ENCODE measurements around the gene LEMD3. TPM values are rescaled to one million over a fixed set of nuclear protein-coding genes. Genes with fewer than 3 reads are reported as not detected.

LEMD3 gene
- total RNA-seq, 1 donor from 2014 or later = 38.9 TPM

DNA sequence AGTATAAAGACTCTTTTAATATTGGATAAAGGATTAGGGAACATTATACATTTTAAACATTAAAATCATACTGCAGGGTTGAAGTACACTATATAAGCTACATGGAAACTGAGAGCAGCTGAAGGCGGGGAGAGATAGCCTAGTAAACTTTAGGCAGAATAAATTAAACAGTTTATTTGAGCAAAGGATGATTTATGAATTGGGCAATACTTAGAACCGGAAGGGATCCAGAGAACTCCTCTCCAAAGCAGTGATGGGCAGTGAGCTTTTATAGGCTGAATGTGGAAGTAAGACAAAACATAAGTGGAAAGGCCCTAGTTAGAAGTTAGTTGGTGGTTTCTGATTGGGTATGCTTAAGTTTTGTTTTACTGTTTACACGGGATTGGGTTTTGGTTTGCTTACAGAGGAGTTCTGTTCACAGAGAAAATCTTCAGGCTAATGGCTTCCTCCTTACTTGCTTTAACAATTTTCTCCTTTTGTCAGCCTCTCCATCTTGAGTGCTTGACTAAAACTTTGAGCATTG lies 18.9 kb downstream of the LEMD3 start:
- no peaks in the 10 kb centered on the region for H3K9me3 Mint-ChIP-seq (ENCODE audit: low read depth)
- peaks cover 8% of the 10 kb centered on the region for H3K36me3 Mint-ChIP-seq (ENCODE audit: insufficient read depth)
- DNase-seq (ENCODE audit: low spot score, unreplicated experiment) = no peak
- peaks cover 25% of the 10 kb centered on the region for H3K4me1 Mint-ChIP-seq (ENCODE audit: low read depth)
- H3K27me3 Mint-ChIP-seq = no peaks in the 10 kb centered on the region
- TF ChIP-seq, protein P1, sequence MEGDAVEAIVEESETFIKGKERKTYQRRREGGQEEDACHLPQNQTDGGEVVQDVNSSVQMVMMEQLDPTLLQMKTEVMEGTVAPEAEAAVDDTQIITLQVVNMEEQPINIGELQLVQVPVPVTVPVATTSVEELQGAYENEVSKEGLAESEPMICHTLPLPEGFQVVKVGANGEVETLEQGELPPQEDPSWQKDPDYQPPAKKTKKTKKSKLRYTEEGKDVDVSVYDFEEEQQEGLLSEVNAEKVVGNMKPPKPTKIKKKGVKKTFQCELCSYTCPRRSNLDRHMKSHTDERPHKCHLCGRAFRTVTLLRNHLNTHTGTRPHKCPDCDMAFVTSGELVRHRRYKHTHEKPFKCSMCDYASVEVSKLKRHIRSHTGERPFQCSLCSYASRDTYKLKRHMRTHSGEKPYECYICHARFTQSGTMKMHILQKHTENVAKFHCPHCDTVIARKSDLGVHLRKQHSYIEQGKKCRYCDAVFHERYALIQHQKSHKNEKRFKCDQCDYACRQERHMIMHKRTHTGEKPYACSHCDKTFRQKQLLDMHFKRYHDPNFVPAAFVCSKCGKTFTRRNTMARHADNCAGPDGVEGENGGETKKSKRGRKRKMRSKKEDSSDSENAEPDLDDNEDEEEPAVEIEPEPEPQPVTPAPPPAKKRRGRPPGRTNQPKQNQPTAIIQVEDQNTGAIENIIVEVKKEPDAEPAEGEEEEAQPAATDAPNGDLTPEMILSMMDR (IDR thresholded peaks at IDR 0.05; ENCODE audit: unreplicated experiment) = no peak
- H3K27ac Mint-ChIP-seq = no peak overlapping the region
- H3K4me3 Mint-ChIP-seq (ENCODE audit: low read depth) = no peak overlapping the region

DNA sequence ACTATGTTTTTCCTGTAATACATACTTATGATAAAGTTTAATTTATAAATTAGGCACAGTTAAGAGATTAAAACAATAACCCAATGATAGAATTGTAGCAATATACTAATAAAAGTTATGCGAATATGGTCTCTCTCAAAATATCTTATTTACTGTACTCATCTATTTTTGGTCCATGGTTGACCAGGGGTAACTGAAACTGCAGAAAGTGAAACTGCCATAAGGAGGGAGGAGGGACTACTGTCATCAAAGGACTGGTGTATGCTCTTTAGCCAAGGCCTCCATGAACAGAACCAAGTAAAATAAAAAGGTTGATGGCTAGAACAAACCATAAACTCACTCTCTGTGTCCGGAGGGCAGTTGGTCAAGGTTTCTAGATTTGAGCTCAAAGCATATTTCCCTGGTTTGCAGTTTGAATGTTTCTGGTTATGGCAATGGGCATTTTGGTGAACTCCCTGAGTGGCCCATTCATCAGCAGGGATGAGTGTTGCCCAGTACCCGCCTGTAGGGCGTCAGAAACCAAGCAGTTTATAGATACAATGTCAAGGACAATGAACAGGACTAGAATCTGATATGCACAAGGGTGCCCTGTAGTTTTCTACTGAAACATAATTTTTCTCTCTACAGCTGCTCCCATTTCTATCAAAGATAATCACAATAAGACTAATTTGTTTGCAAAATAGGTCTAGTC lies 19.8 kb downstream of the LEMD3 start:
- Mint-ChIP-seq H3K4me1 (ENCODE audit: low read depth) (peaks cover 21% of the 10 kb centered on the region), H3K36me3 (ENCODE audit: insufficient read depth) (peaks cover 10% of the 10 kb centered on the region), H3K4me3 (ENCODE audit: low read depth) (no peak overlapping the region), H3K27ac (no peak overlapping the region), H3K27me3 (no peaks in the 10 kb centered on the region), H3K9me3 (ENCODE audit: low read depth) (no peaks in the 10 kb centered on the region)
- TF ChIP-seq, protein P1 (IDR thresholded peaks at IDR 0.05; ENCODE audit: unreplicated experiment) = no peak
- no peak for DNase-seq (ENCODE audit: low spot score, unreplicated experiment)

DNA sequence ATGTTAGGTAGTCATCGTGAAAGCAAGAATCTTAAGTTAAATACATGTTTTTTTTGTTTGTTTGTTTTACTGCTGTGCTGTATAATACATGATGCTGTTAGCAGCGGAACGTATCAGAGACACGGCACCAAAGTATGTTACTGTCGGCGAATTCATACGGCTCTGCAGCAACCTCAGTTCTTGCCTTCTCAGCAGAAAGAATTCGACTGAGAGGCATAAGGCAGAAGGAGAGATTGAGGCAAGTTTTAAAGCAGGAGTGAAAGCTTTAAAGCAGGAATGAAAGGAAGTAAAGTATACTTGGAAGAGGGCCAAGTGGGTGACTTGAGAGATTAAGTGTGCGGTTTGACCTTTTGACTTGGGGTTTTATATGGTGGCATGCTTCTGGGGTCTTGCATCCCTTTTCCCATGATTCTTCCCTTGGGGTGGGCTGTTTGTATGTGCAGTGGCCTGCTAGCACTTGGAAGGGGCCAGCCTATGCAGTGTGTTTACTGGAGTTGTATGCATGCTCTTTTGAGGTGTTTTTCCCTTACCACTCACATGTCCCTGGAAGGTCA lies 23.7 kb downstream of the LEMD3 start:
- no peaks in the 10 kb centered on the region for H3K27me3 Mint-ChIP-seq
- H3K4me3 Mint-ChIP-seq (ENCODE audit: low read depth) = no peak overlapping the region
- TF ChIP-seq, protein P1 (IDR thresholded peaks at IDR 0.05; ENCODE audit: unreplicated experiment) = no peak
- H3K27ac Mint-ChIP-seq = peak overlapping the region; percentile 91
- H3K4me1 Mint-ChIP-seq (ENCODE audit: low read depth) = peaks cover 7% of the 10 kb centered on the region
- H3K36me3 Mint-ChIP-seq (ENCODE audit: insufficient read depth) = peaks cover 25% of the 10 kb centered on the region
- DNase-seq (ENCODE audit: low spot score, unreplicated experiment) = no peak
- H3K9me3 Mint-ChIP-seq (ENCODE audit: low read depth) = peaks cover 8% of the 10 kb centered on the region

DNA sequence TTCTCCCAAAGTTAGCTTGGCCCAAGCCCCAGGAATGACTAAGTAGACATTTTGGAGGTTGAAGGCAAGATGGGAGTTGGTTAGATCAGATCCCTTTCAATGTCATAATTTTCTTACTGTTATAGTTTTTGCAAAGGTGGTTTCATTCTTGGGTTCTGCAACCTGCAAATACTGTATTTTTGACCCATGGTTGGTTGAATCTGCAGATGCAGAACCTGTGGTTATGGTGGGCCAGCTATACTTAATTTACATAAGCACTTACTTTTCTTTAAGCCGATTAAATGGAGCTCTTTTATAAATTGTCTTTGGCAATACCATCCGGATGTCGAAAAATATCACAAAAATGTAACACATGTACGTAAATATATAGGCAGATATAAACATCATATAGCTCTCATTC lies 25.6 kb downstream of the LEMD3 start:
- H3K27ac Mint-ChIP-seq = no peak overlapping the region
- peaks cover 24% of the 10 kb centered on the region for H3K36me3 Mint-ChIP-seq (ENCODE audit: insufficient read depth)
- H3K4me1 Mint-ChIP-seq (ENCODE audit: low read depth) = no peaks in the 10 kb centered on the region
- TF ChIP-seq, protein P1 (IDR thresholded peaks at IDR 0.05; ENCODE audit: unreplicated experiment) = no peak
- H3K27me3 Mint-ChIP-seq = no peaks in the 10 kb centered on the region
- H3K4me3 Mint-ChIP-seq (ENCODE audit: low read depth) = no peak overlapping the region
- peaks cover 8% of the 10 kb centered on the region for H3K9me3 Mint-ChIP-seq (ENCODE audit: low read depth)
- no peak for DNase-seq (ENCODE audit: low spot score, unreplicated experiment)

DNA sequence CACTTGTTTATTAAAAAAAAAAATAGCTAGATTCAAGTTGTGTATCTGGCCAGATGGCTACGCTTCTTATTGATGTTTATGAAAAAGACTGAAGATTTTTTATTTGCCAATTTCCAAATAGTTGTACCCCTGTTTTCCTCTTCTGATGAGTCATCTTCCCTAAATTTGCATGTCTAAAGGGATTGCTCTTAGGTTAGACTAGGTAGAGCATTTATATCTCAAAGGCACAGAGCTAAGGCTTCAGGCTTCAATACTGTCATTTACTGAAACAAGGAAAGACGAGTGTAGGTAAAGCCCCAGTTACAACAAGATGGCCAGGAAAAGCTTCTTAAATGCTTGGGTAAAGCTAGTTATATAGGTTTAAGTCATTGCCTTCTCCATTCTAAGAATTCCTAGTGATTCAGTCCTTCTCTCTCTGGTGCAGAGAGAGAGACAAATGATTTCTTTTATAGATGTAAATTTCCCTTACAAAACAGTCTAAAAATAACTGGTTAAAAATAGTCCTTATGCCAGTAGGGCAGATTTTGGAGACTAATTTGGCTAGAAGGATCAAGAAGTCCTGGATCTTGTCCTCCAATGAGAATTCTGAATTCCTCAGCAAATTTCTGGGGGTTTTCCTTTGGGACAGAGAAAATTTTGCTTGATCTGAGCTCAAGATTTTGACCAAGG lies 26.1 kb downstream of the LEMD3 start:
- peaks cover 1% of the 10 kb centered on the region for H3K4me1 Mint-ChIP-seq (ENCODE audit: low read depth)
- H3K9me3 Mint-ChIP-seq (ENCODE audit: low read depth) = peaks cover 12% of the 10 kb centered on the region
- H3K27ac Mint-ChIP-seq = no peak overlapping the region
- no peaks in the 10 kb centered on the region for H3K27me3 Mint-ChIP-seq
- TF ChIP-seq, protein P1 (IDR thresholded peaks at IDR 0.05; ENCODE audit: unreplicated experiment) = no peak
- H3K4me3 Mint-ChIP-seq (ENCODE audit: low read depth) = no peak overlapping the region
- DNase-seq (ENCODE audit: low spot score, unreplicated experiment) = no peak
- H3K36me3 Mint-ChIP-seq (ENCODE audit: insufficient read depth) = peaks cover 26% of the 10 kb centered on the region

Data from progenitor cell of endocrine pancreas (in vitro differentiated cells).